Heart left ventricle (tissue), 16 donors: ENCODE data around the gene PLEKHN1. TPM values are rescaled to one million over a fixed set of nuclear protein-coding genes. Genes with fewer than 3 reads are reported as not detected.

Experiments
- ATAC-seq, 4 donors: fragments of 200-7000 bp; cut with Tn5 transposase; one replicate each; pipeline ENCODE4 v1.9.1; 2020 to 2022; ENCODE audit warnings: moderate library complexity in 4 of 4, mild to moderate bottlenecking in 3 of 4, moderate number of reproducible peaks in 1 of 4
- DNase-seq, 5 donors: peaks; one replicate each; pipeline ENCODE4 v3.0.0-alpha.2; 2020
- H3K27ac ChIP-seq, 12 donors: fragments of 200-600 bp; sonication (generic) in 4 of 12; one replicate each; pipeline versions ENCODE4 v1.5.0 to v1.8.0; 2016 to 2022; ENCODE audit warnings: mild to moderate bottlenecking in 2 of 12
- H3K27me3 ChIP-seq, 9 donors: fragments of 200-600 bp; sonication (generic) in 2 of 9; one replicate each; pipeline versions ENCODE4 v1.5.1 to v1.8.0; 2016 to 2022; ENCODE audit warnings: mild to moderate bottlenecking in 3 of 9
- H3K36me3 ChIP-seq, 9 donors: fragments of 200-600 bp; sonication (generic) in 2 of 9; one replicate each; pipeline versions ENCODE4 v1.5.0 to v1.8.0; 2018 to 2022; ENCODE audit warnings: mild to moderate bottlenecking in 2 of 9
- H3K4me1 ChIP-seq, 12 donors: fragments of 200-600 bp; sonication (generic) in 4 of 12; one replicate each; pipeline versions ENCODE4 v1.5.0 to v1.8.0; 2016 to 2022; ENCODE audit warnings: mild to moderate bottlenecking in 3 of 12
- H3K4me3 ChIP-seq, 12 donors: fragments of 200-600 bp; sonication (generic) in 4 of 12; one replicate each; pipeline versions ENCODE4 v1.5.0 to v1.8.0; 2017 to 2022; ENCODE audit warnings: mild to moderate bottlenecking in 9 of 12, moderate library complexity in 4 of 12
- H3K9me3 ChIP-seq, 12 donors: fragments of 200-600 bp; sonication (generic) in 4 of 12; one replicate each; pipeline versions ENCODE4 v1.5.0 to v1.8.0; 2016 to 2022; ENCODE audit warnings: mild to moderate bottlenecking in 1 of 12
- POLR2A ChIP-seq, 2 donors: fragments of 450-650 bp; IDR thresholded peaks; one replicate each; pipeline ENCODE4 v1.6.1; 2017; ENCODE audit warnings: antibody characterized with exemption in 2 of 2, mild to moderate bottlenecking in 2 of 2, moderate library complexity in 2 of 2
- WGBS, 4 donors: extraction: QIAGEN DNeasy Blood & Tissue Kit in 2 of 4; methylation state at CpG; one replicate each; pipeline versions ENCODE4 v1.1.5 to v1.1.7; 2013 to 2018; 5-methylcytosine and 5-hydroxymethylcytosine counted together
- intact Hi-C, 10 donors: fragments of 100-400 bp; cut with DNase I; formaldehyde crosslinking; loops; one replicate each; pipeline versions ENCODE4 v1.11.1 to v1.14.2; 2022
- polyA plus RNA-seq, 2 donors: library from polyadenylated mRNA; stranded (reverse); fragments of 200-250 nt; gene quantifications; one replicate each; pipeline ENCODE4 v1.2.3, GENCODE V29; 2013
- total RNA-seq, 9 donors: library from RNA; depleted of rRNA in 2 of 9; stranded (reverse); fragments of >200 nt in 2 of 9; fragmentation: NEBNext Ultra II Directional in 3 of 9; extraction: Animal tissue kit (Norgen Biotek cat#: 25700) in 3 of 9; gene quantifications; one replicate each; pipeline versions ENCODE4 v1.1.0 to v1.2.4, GENCODE V29; 2016 to 2023
- TF ChIP-seq, protein P1 (sequence below), 12 donors: fragments of 200-600 bp; sonication (generic) in 4 of 12; IDR thresholded peaks; one replicate each; pipeline versions ENCODE4 v1.5.0 to v1.8.0; 2018 to 2022; ENCODE audit warnings: antibody characterized with exemption in 12 of 12, mild to moderate bottlenecking in 5 of 12
- donor health status: ischemic (EF 13 %, LVEDD 7.1; RV severe dilation, severe dysfunction).
- donor health status: healthy with polysubstance abuse.
- donor health status: DM: no; HTN: yes; CAD: no.
- donor health status: DM: no; HTN: no; CAD: no.
- donor health status: ischemic (EF 25% LVEDD 6.9; RV normal size, moderate dysfunction).
- donor health status: ischemic (EF 25% LVEDD 5.7; RV mildly dilated, moderate dysfunction).
- donor health status: healthy.
- donor health status: DM: yes; HTN: yes; CAD: no.
- donor health status: ischemic (EF 35%, LVEDD 5.7; RV mildly dilated, moderate dysfunction).
- donor health status: nonischemic (EF 11% LVEDD 7.7; RV severe dilation, severe dysfunction).
- donor health status: DM: yes; HTN: yes; CAD: no.
- donor health status: PGD.
- donor health status: ischemic (EF 29% LVEDD 5.4; RV normal size, mild dysfunction).
- donor health status: nonischemic (EF 23%, LVEDD 6.1; RV moderate dilation, normal function).

PLEKHN1 gene
- total and polyA plus RNA-seq, 11 donors: 0.15 to 0.63 (median 0.26) TPM; not detected in 7

DNA sequence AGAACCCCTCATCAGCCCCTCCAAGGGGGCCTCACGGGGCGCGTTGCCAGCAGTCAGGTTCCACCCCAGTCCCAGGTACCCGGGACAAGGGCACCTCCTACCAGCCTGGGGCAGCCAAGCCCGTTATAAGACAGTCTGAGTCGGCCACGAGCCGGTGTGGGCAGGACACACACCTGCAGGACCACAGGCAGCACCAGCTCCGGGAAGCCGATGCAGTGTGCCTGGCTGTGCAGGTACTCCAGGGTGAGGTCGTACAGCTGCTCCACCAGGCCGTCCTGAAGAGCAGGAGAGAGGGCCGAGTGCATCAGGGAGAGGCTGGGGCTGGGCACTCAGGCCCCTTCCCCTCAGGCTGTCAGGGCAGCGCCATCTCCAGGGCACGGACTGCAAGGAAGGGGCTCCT lies 18.3 kb upstream of the PLEKHN1 start:
- no peak for DNase-seq
- peaks cover 0 to 86% (median 73%) of the 10 kb centered on the region in 9 donors for H3K36me3 ChIP-seq
- 91 to 96% (median 93%) methylated on average over 12 to 15 of the region's 15 CpGs for WGBS, 4 donors

DNA sequence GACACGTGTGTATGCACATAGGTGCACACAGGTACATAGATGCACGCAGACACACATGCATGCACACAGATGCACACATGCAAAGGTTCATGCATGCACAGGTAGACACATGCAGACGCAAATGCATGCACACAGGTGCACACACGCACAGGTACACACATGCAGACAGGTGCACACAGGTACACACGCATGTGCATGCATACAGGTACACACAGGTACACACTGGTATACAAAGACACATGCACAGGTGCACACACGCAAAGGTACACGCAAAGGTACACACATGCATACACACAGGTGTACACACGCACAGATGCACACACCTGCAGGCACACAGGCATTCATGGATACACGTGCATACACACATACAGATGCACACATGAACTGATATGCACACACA lies 16.0 kb upstream of the PLEKHN1 start:
- no peaks in the 10 kb centered on the region for H3K9me3 ChIP-seq
- peaks cover 0 to 99% (median 91%) of the 10 kb centered on the region in 9 donors for H3K36me3 ChIP-seq
- H3K27ac ChIP-seq: no peak overlapping the region
- intact Hi-C loops: loop anchor here in 2 of 10 donors (5.0 to 10.0 kb wide), 2 partner anchors 38 to 45 kb away; no protein-coding TSS in a partner anchor
- H3K4me3 ChIP-seq: no peak overlapping the region
- WGBS, 4 donors: 85 to 94% (median 91%) methylated on average over 9 of the region's 9 CpGs
- H3K4me1 ChIP-seq: no peaks in the 10 kb centered on the region
- TF ChIP-seq, protein P1, sequence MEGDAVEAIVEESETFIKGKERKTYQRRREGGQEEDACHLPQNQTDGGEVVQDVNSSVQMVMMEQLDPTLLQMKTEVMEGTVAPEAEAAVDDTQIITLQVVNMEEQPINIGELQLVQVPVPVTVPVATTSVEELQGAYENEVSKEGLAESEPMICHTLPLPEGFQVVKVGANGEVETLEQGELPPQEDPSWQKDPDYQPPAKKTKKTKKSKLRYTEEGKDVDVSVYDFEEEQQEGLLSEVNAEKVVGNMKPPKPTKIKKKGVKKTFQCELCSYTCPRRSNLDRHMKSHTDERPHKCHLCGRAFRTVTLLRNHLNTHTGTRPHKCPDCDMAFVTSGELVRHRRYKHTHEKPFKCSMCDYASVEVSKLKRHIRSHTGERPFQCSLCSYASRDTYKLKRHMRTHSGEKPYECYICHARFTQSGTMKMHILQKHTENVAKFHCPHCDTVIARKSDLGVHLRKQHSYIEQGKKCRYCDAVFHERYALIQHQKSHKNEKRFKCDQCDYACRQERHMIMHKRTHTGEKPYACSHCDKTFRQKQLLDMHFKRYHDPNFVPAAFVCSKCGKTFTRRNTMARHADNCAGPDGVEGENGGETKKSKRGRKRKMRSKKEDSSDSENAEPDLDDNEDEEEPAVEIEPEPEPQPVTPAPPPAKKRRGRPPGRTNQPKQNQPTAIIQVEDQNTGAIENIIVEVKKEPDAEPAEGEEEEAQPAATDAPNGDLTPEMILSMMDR (IDR thresholded peaks at IDR 0.05): no peak
- TF ChIP-seq POLR2A (IDR thresholded peaks at IDR 0.05): no peak
- DNase-seq: no peak
- ATAC-seq: no peak
- H3K27me3 ChIP-seq: no peaks in the 10 kb centered on the region

More for the DNA sequence above, 18.3 kb upstream of the PLEKHN1 start:
- Histone ChIP-seq H3K27me3 (peaks cover 0 to 9% (median 1%) of the 10 kb centered on the region in 9 donors), H3K9me3 (no peaks in the 10 kb centered on the region), H3K4me3 (no peak overlapping the region), H3K4me1 (peaks cover 0 to 16% (median 8%) of the 10 kb centered on the region in 12 donors), H3K27ac (no peak overlapping the region)
- no peak for ATAC-seq
- TF ChIP-seq POLR2A (IDR thresholded peaks at IDR 0.05): no peak
- TF ChIP-seq, protein P1 (IDR thresholded peaks at IDR 0.05): no peak
- intact Hi-C loops: no loop called here

DNA sequence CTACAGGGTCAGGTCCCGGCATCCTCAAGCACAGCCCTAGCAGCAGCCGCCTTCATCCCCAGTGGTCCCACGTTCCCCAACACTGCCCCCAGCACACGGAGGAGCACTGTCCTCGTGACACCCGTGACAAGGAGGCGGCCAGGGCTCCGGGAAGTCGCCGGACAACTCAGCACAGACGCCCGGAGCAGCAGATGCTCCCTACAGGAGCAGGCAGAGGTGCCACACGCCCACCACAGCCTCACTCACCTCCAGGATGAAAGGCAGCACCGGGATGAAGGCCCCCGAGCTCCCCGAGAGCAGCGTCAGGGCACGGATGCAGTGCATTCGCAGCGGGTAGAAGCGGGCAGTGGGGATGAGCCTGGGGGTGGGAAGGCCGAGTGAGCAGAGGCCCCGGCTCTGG lies 15.4 kb upstream of the PLEKHN1 start:
- ATAC-seq: no peak
- intact Hi-C loops: loop anchor here in 2 of 10 donors (5.0 to 10.0 kb wide), 2 partner anchors 39 to 46 kb away; no protein-coding TSS in a partner anchor
- no peaks in the 10 kb centered on the region for H3K4me1 ChIP-seq
- no peak overlapping the region for H3K27ac ChIP-seq
- no peaks in the 10 kb centered on the region for H3K27me3 ChIP-seq
- H3K36me3 ChIP-seq: peaks cover 0 to 99% (median 93%) of the 10 kb centered on the region in 9 donors
- TF ChIP-seq POLR2A (IDR thresholded peaks at IDR 0.05): no peak
- TF ChIP-seq, protein P1 (IDR thresholded peaks at IDR 0.05): no peak
- DNase-seq: no peak
- no peak overlapping the region for H3K4me3 ChIP-seq
- 92 to 95% (median 94%) methylated on average over 18 to 23 of the region's 23 CpGs for WGBS, 4 donors
- H3K9me3 ChIP-seq: no peaks in the 10 kb centered on the region

DNA sequence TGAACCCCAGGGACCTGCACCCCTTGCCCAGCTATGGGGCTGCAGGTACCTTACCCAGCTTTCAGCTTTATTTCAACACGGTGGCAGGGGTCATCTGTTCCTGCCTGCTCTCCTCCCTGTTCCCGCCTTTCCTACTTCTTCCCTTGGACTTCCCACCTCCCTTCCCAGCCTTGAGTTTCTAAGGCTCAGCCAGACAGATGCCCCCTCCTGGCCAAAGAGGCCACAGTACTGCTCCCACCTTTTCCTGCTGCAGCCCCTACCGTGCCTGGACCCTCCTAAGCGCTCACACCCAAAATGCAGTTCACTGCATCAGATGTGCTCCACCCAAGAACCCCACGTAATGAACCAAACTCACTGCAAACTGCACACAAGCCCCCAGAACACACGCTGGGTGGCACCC lies 14.9 kb upstream of the PLEKHN1 start:
- WGBS, 4 donors: 71 to 75% (median 72%) methylated on average over 6 of the region's 6 CpGs

More for the DNA sequence above, 14.9 kb upstream of the PLEKHN1 start:
- Histone ChIP-seq H3K27ac (no peak overlapping the region), H3K4me3 (no peak overlapping the region), H3K27me3 (no peaks in the 10 kb centered on the region), H3K4me1 (no peaks in the 10 kb centered on the region), H3K9me3 (no peaks in the 10 kb centered on the region), H3K36me3 (peaks cover 0 to 99% (median 93%) of the 10 kb centered on the region in 9 donors)
- DNase-seq: no peak
- no peak for ATAC-seq
- intact Hi-C loops: loop anchor here in 2 of 10 donors (5.0 to 10.0 kb wide), 2 partner anchors 39 to 47 kb away; no protein-coding TSS in a partner anchor
- TF ChIP-seq POLR2A (IDR thresholded peaks at IDR 0.05): no peak
- TF ChIP-seq, protein P1 (IDR thresholded peaks at IDR 0.05): peak in 4 of 12 donors; percentile 12 to 22 (median 14)
